IMR-90 (cell line): Measurements from ENCODE around the gene TAF4B.
A peak's percentile ranks its signal among the peaks of the same experiment; 100 is the strongest.

Experiments used
- BHLHE40 ChIP-seq: fragments of 150-350 bp; IDR thresholded peaks from 2 replicates; pipeline ENCODE4 v1.6.1; 2016; ENCODE audit warnings: mild to moderate bottlenecking, low read depth, low read length
- CEBPB ChIP-seq: IDR thresholded peaks from 2 replicates; pipeline ENCODE4 v1.6.1; 2012; ENCODE audit warnings: low read depth, low read length, improper control_type of control experiment
- FOS ChIP-seq: fragments of 150-350 bp; IDR thresholded peaks from 2 replicates; pipeline ENCODE4 v1.6.1; 2016; ENCODE audit warnings: low read depth, low read length
- MAFK ChIP-seq: IDR thresholded peaks from 2 replicates; pipeline ENCODE4 v1.6.1; 2012; ENCODE audit warnings: low read depth, low read length, improper control_type of control experiment
- MAZ ChIP-seq: IDR thresholded peaks from 2 replicates; pipeline ENCODE4 v1.6.1; 2012; ENCODE audit warnings: low read depth, mild to moderate bottlenecking, low read length, improper control_type of control experiment, moderate library complexity, borderline replicate concordance
- POLR2A ChIP-seq: IDR thresholded peaks from 2 replicates; pipeline ENCODE4 v1.6.1; 2012; ENCODE audit warnings: mild to moderate bottlenecking, low read depth, low read length
- RCOR1 ChIP-seq: IDR thresholded peaks from 2 replicates; pipeline ENCODE4 v1.6.1; 2012; ENCODE audit warnings: mild to moderate bottlenecking, low read length, improper control_type of control experiment; ENCODE audit not compliant: insufficient replicate concordance
- RFX5 ChIP-seq: IDR thresholded peaks from 2 replicates; pipeline ENCODE4 v1.8.0; 2012; ENCODE audit warnings: low read depth, mild to moderate bottlenecking, low read length, moderate library complexity
- TF ChIP-seq, protein P1 (sequence below): conservative IDR thresholded peaks from 2 replicates; pipeline ENCODE4 v1.5.1; 2012; ENCODE audit warnings: mild to moderate bottlenecking, low read depth, low read length, improper control_type of control experiment
- TF ChIP-seq, protein P2 (sequence below): fragments of 150-350 bp; IDR thresholded peaks from 2 replicates; pipeline ENCODE4 v1.6.1; 2017; ENCODE audit warnings: mild to moderate bottlenecking, antibody characterized with exemption, low read length, low read depth
- TF ChIP-seq, protein P3 (sequence below): fragments of 150-350 bp; IDR thresholded peaks from 2 replicates; pipeline ENCODE4 v1.6.1; 2016; ENCODE audit warnings: low read depth, mild to moderate bottlenecking, low read length, moderate library complexity, borderline replicate concordance

DNA sequence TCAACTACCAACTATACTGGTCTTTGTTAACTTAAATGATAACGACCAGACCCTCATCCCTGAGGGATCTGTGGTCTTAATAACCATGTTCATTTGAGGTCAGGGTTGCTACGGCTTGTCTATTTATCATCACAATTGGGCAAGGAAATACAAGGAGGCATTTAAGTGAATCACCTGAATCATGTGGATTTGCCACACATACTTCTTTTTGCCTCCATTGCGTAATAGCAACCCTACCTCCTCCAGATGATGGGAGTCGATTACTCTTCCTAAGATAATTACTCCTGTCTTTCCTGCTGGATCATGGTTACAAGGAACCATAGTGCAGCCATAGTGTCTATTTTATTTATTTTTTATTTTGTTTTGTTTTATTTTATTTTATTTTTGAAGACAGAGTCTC lies 42.2 kb downstream of the TAF4B start:
- TF ChIP-seq, protein P1, sequence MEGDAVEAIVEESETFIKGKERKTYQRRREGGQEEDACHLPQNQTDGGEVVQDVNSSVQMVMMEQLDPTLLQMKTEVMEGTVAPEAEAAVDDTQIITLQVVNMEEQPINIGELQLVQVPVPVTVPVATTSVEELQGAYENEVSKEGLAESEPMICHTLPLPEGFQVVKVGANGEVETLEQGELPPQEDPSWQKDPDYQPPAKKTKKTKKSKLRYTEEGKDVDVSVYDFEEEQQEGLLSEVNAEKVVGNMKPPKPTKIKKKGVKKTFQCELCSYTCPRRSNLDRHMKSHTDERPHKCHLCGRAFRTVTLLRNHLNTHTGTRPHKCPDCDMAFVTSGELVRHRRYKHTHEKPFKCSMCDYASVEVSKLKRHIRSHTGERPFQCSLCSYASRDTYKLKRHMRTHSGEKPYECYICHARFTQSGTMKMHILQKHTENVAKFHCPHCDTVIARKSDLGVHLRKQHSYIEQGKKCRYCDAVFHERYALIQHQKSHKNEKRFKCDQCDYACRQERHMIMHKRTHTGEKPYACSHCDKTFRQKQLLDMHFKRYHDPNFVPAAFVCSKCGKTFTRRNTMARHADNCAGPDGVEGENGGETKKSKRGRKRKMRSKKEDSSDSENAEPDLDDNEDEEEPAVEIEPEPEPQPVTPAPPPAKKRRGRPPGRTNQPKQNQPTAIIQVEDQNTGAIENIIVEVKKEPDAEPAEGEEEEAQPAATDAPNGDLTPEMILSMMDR: no peak
- TF ChIP-seq, protein P2, sequence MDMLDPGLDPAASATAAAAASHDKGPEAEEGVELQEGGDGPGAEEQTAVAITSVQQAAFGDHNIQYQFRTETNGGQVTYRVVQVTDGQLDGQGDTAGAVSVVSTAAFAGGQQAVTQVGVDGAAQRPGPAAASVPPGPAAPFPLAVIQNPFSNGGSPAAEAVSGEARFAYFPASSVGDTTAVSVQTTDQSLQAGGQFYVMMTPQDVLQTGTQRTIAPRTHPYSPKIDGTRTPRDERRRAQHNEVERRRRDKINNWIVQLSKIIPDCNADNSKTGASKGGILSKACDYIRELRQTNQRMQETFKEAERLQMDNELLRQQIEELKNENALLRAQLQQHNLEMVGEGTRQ: no peak
- no peak for TF ChIP-seq FOS
- TF ChIP-seq CEBPB: peak; percentile 84
- no peak for TF ChIP-seq MAZ
- TF ChIP-seq, protein P3, sequence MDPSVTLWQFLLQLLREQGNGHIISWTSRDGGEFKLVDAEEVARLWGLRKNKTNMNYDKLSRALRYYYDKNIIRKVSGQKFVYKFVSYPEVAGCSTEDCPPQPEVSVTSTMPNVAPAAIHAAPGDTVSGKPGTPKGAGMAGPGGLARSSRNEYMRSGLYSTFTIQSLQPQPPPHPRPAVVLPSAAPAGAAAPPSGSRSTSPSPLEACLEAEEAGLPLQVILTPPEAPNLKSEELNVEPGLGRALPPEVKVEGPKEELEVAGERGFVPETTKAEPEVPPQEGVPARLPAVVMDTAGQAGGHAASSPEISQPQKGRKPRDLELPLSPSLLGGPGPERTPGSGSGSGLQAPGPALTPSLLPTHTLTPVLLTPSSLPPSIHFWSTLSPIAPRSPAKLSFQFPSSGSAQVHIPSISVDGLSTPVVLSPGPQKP: no peak
- no peak for TF ChIP-seq POLR2A
- TF ChIP-seq RCOR1: no peak
- no peak for TF ChIP-seq MAFK
- no peak for TF ChIP-seq RFX5
- TF ChIP-seq BHLHE40: no peak
